Stomach (tissue), 4 donors: ENCODE data around the gene NIT2.

ENCODE experiments used
- CTCF ChIP-seq, 7 experiments: fragments of 450-650 bp in 4 of 7; fragments of 200-600 bp in 3 of 7; sonication (generic) in 3 of 7; IDR thresholded peaks; one replicate each; pipeline ENCODE4 v1.5.1; 2016 to 2019; ENCODE audit warnings: antibody characterized with exemption in 7 of 7, control low read depth in 2 of 7, mild to moderate bottlenecking in 1 of 7
- EP300 ChIP-seq: sonication (generic); formaldehyde crosslinking; IDR thresholded peaks from one replicate; pipeline ENCODE4 v1.6.1; 2017; ENCODE audit warnings: antibody characterized with exemption
- POLR2A ChIP-seq, 4 donors: fragments of 450-650 bp; IDR thresholded peaks; one replicate each; pipeline ENCODE4 v1.6.1; 2016; ENCODE audit warnings: antibody characterized with exemption in 4 of 4, control low read depth in 2 of 4, mild to moderate bottlenecking in 1 of 4, moderate library complexity in 1 of 4

- TF ChIP-seq POLR2A (IDR thresholded peaks at IDR 0.05) (no peak), CTCF (IDR thresholded peaks at IDR 0.05) (no peak), EP300 (no peak)
These were observed 18.0 kb downstream of the NIT2 start for GRCh38 chr3:100352296-100353231.
